CD4-positive, CD25-positive, alpha-beta regulatory T cell (primary cell): Measurements from ENCODE around the gene STOM. TPM values are rescaled to one million over a fixed set of nuclear protein-coding genes. Genes with fewer than 3 reads are reported as not detected.

Experiments
- ATAC-seq, 2 donors: fragments of 150-1000 bp; cut with Tn5 transposase; one replicate each; pipeline ENCODE4 v1.10.0; 2021; ENCODE audit warnings: low read depth in 2 of 2, moderate number of reproducible peaks in 2 of 2, moderate library complexity in 1 of 2
- DNase-seq, 3 donors: peaks; one replicate each; pipeline versions ENCODE4 v3.0.0 to v3.0.0-alpha.2; 2012 to 2022; ENCODE audit warnings: mixed read lengths in 1 of 3
- H3K27ac ChIP-seq: one replicate; pipeline ENCODE4 v1.7.0; 2013; ENCODE audit warnings: mild to moderate bottlenecking, low read length; ENCODE audit not compliant: insufficient read depth, poor library complexity, severe bottlenecking
- H3K27me3 ChIP-seq: one replicate; pipeline ENCODE4 v1.7.0; 2013; ENCODE audit warnings: low read length; ENCODE audit not compliant: control insufficient read depth, insufficient read depth
- H3K36me3 ChIP-seq: one replicate; pipeline ENCODE4 v1.7.0; 2013; ENCODE audit warnings: mild to moderate bottlenecking, low read length, moderate library complexity; ENCODE audit not compliant: control insufficient read depth, insufficient read depth
- H3K4me1 ChIP-seq: 2 replicates; pipeline ENCODE4 v1.7.0; 2013; ENCODE audit warnings: mild to moderate bottlenecking, low read length; ENCODE audit not compliant: insufficient read depth, control insufficient read depth, poor library complexity, severe bottlenecking
- H3K4me3 ChIP-seq: one replicate; pipeline ENCODE4 v1.7.0; 2013; ENCODE audit warnings: low read depth, mild to moderate bottlenecking, low read length, moderate library complexity
- H3K9me3 ChIP-seq, 2 experiments: 1 replicate in 1 of 2; 2 replicates in 1 of 2; pipeline ENCODE4 v1.7.0; 2013; ENCODE audit warnings: low read length in 2 of 2, mild to moderate bottlenecking in 1 of 2, moderate library complexity in 1 of 2; ENCODE audit not compliant: control insufficient read depth in 2 of 2
- H3K27ac Mint-ChIP-seq, 3 donors: one replicate each; pipeline ENCODE4 v1.8.0; 2020 to 2022; ENCODE audit warnings: mild to moderate bottlenecking in 3 of 3, mixed read lengths in 3 of 3, moderate library complexity in 2 of 3
- H3K27me3 Mint-ChIP-seq: one replicate; pipeline ENCODE4 v1.8.0; 2022; ENCODE audit warnings: mild to moderate bottlenecking, mixed read lengths
- H3K36me3 Mint-ChIP-seq: one replicate; pipeline ENCODE4 v1.8.0; 2020; ENCODE audit warnings: mixed read lengths
- H3K4me1 Mint-ChIP-seq, 4 donors: one replicate each; pipeline ENCODE4 v1.8.0; 2020 to 2022; ENCODE audit warnings: mixed read lengths in 4 of 4, mild to moderate bottlenecking in 1 of 4
- H3K4me3 Mint-ChIP-seq, 4 donors: one replicate each; pipeline ENCODE4 v1.8.0; 2020 to 2022; ENCODE audit warnings: mild to moderate bottlenecking in 4 of 4, mixed read lengths in 4 of 4, moderate library complexity in 3 of 4
- H3K9me3 Mint-ChIP-seq, 7 donors: one replicate each; pipeline ENCODE4 v1.8.0; 2020 to 2022; ENCODE audit warnings: mixed read lengths in 7 of 7, mild to moderate bottlenecking in 3 of 7, moderate library complexity in 2 of 7
- polyA plus RNA-seq, 4 donors: library from polyadenylated mRNA; unstranded; fragments of 300-500 nt; fragmentation: Illumina TruSeq; gene quantifications; one replicate each; pipeline ENCODE4 v1.2.3, GENCODE V29; 2021
- total RNA-seq: library from RNA; stranded (reverse); gene quantifications from one replicate; pipeline ENCODE4 v1.2.3, GENCODE V29; 2022

STOM gene
- total and polyA plus RNA-seq, 5 donors from 2014 or later, result 22.3 to 29.9 (median 24.1) TPM

GRCh38 chr9:121340676-121341392 is 29.2 kb downstream of the STOM start:
- H3K9me3 ChIP-seq, result no peaks in the 10 kb centered on the region
- H3K27ac ChIP-seq, result no peak overlapping the region
- Mint-ChIP-seq H3K4me3 (no peak overlapping the region), H3K4me1 (no peaks in the 10 kb centered on the region), H3K9me3 (no peaks in the 10 kb centered on the region), H3K27me3 (no peaks in the 10 kb centered on the region), H3K27ac (peak overlapping the region in 1 of 3 donors; percentile 3), H3K36me3 (peaks cover 17% of the 10 kb centered on the region)
- DNase-seq, result peak in 1 of 3 donors; percentile 6
- ATAC-seq, result no peak
- no peaks in the 10 kb centered on the region for H3K36me3 ChIP-seq
- H3K4me1 ChIP-seq, result no peaks in the 10 kb centered on the region
- H3K4me3 ChIP-seq, result no peak overlapping the region
- no peaks in the 10 kb centered on the region for H3K27me3 ChIP-seq

- H3K27ac Mint-ChIP-seq, result no peak overlapping the region
- no peaks in the 10 kb centered on the region for H3K4me1 Mint-ChIP-seq
- Histone ChIP-seq H3K9me3 (no peaks in the 10 kb centered on the region), H3K4me1 (no peaks in the 10 kb centered on the region), H3K36me3 (no peaks in the 10 kb centered on the region), H3K27me3 (no peaks in the 10 kb centered on the region), H3K27ac (no peak overlapping the region), H3K4me3 (no peak overlapping the region)
- H3K36me3 Mint-ChIP-seq, result peaks cover 19% of the 10 kb centered on the region
- H3K9me3 Mint-ChIP-seq, result no peaks in the 10 kb centered on the region
- ATAC-seq (no peak), DNase-seq (no peak)
- H3K27me3 Mint-ChIP-seq, result no peaks in the 10 kb centered on the region
- H3K4me3 Mint-ChIP-seq, result no peak overlapping the region
Observed at GRCh38 chr9:121339437-121339836, 30.6 kb downstream of the STOM start.

GRCh38 chr9:121336665-121337064 is 33.4 kb downstream of the STOM start:
- no peaks in the 10 kb centered on the region for H3K4me1 ChIP-seq
- no peak for DNase-seq
- no peaks in the 10 kb centered on the region for H3K27me3 Mint-ChIP-seq
- no peaks in the 10 kb centered on the region for H3K9me3 ChIP-seq
- H3K36me3 ChIP-seq, result no peaks in the 10 kb centered on the region
- H3K36me3 Mint-ChIP-seq, result peaks cover 21% of the 10 kb centered on the region
- no peak for ATAC-seq
- no peaks in the 10 kb centered on the region for H3K4me1 Mint-ChIP-seq
- H3K9me3 Mint-ChIP-seq, result peaks cover 0 to 1% (median 0%) of the 10 kb centered on the region in 7 donors
- no peak overlapping the region for H3K4me3 Mint-ChIP-seq
- no peaks in the 10 kb centered on the region for H3K27me3 ChIP-seq
- H3K4me3 ChIP-seq, result no peak overlapping the region
- no peak overlapping the region for H3K27ac ChIP-seq
- H3K27ac Mint-ChIP-seq, result no peak overlapping the region

GRCh38 chr9:121333950-121334773 is 35.9 kb downstream of the STOM start:
- Mint-ChIP-seq H3K27ac (peak overlapping the region in 1 of 3 donors; percentile 60), H3K4me3 (no peak overlapping the region), H3K9me3 (peaks cover 0 to 1% (median 0%) of the 10 kb centered on the region in 7 donors), H3K4me1 (no peaks in the 10 kb centered on the region), H3K27me3 (no peaks in the 10 kb centered on the region), H3K36me3 (peaks cover 27% of the 10 kb centered on the region)
- H3K36me3 ChIP-seq, result peaks cover 4% of the 10 kb centered on the region
- H3K27ac ChIP-seq, result no peak overlapping the region
- no peak for ATAC-seq
- H3K4me3 ChIP-seq, result no peak overlapping the region
- H3K27me3 ChIP-seq, result no peaks in the 10 kb centered on the region
- H3K4me1 ChIP-seq, result no peaks in the 10 kb centered on the region
- no peak for DNase-seq
- H3K9me3 ChIP-seq, result no peaks in the 10 kb centered on the region

GRCh38 chr9:121331992-121332685 is 37.9 kb downstream of the STOM start:
- ATAC-seq (no peak), DNase-seq (no peak)
- H3K27ac ChIP-seq, result no peak overlapping the region
- no peaks in the 10 kb centered on the region for H3K4me1 ChIP-seq
- Mint-ChIP-seq H3K27ac (no peak overlapping the region), H3K9me3 (peaks cover 0 to 1% (median 0%) of the 10 kb centered on the region in 7 donors), H3K36me3 (peaks cover 19% of the 10 kb centered on the region), H3K27me3 (no peaks in the 10 kb centered on the region), H3K4me1 (no peaks in the 10 kb centered on the region), H3K4me3 (no peak overlapping the region)
- no peaks in the 10 kb centered on the region for H3K27me3 ChIP-seq
- no peaks in the 10 kb centered on the region for H3K9me3 ChIP-seq
- H3K4me3 ChIP-seq, result no peak overlapping the region
- peaks cover 4% of the 10 kb centered on the region for H3K36me3 ChIP-seq

GRCh38 chr9:121331549-121331948 is 38.5 kb downstream of the STOM start:
- H3K27me3 Mint-ChIP-seq, result no peaks in the 10 kb centered on the region
- no peak overlapping the region for H3K4me3 Mint-ChIP-seq

GRCh38 chr9:121328876-121329681 is 41.0 kb downstream of the STOM start:
- DNase-seq (no peak), ATAC-seq (no peak)
- Histone ChIP-seq H3K4me1 (no peaks in the 10 kb centered on the region), H3K27ac (no peak overlapping the region), H3K9me3 (no peaks in the 10 kb centered on the region), H3K27me3 (no peaks in the 10 kb centered on the region), H3K36me3 (peaks cover 4% of the 10 kb centered on the region), H3K4me3 (no peak overlapping the region)
- H3K36me3 Mint-ChIP-seq, result peaks cover 18% of the 10 kb centered on the region
- H3K27me3 Mint-ChIP-seq, result no peaks in the 10 kb centered on the region
- peaks cover 0 to 1% (median 0%) of the 10 kb centered on the region in 7 donors for H3K9me3 Mint-ChIP-seq
- no peaks in the 10 kb centered on the region for H3K4me1 Mint-ChIP-seq
- no peak overlapping the region for H3K27ac Mint-ChIP-seq
- H3K4me3 Mint-ChIP-seq, result no peak overlapping the region

More at GRCh38 chr9:121331549-121331948, 38.5 kb downstream of the STOM start:
- Histone ChIP-seq H3K27ac (no peak overlapping the region), H3K4me3 (no peak overlapping the region), H3K4me1 (no peaks in the 10 kb centered on the region), H3K36me3 (peaks cover 4% of the 10 kb centered on the region), H3K27me3 (no peaks in the 10 kb centered on the region), H3K9me3 (no peaks in the 10 kb centered on the region)
- ATAC-seq, result no peak
- Mint-ChIP-seq H3K9me3 (peaks cover 0 to 1% (median 0%) of the 10 kb centered on the region in 7 donors), H3K36me3 (peaks cover 19% of the 10 kb centered on the region), H3K4me1 (no peaks in the 10 kb centered on the region), H3K27ac (no peak overlapping the region)
- DNase-seq, result no peak
